Duodenal mucosa (tissue), 2 donors: Measurements from ENCODE around the gene CDH19.

Source experiments
- H3K27ac ChIP-seq: one replicate; pipeline ENCODE4 v1.7.0; 2013; ENCODE audit warnings: low read depth, low read length
- H3K27me3 ChIP-seq, 2 donors: one replicate each; pipeline ENCODE4 v1.7.0; 2013; ENCODE audit warnings: low read length in 2 of 2, control low read depth in 1 of 2; ENCODE audit not compliant: insufficient read depth in 2 of 2, control insufficient read depth in 1 of 2
- H3K36me3 ChIP-seq, 2 donors: one replicate each; pipeline ENCODE4 v1.7.0; 2013; ENCODE audit warnings: low read length in 2 of 2, control low read depth in 1 of 2; ENCODE audit not compliant: insufficient read depth in 2 of 2, control insufficient read depth in 1 of 2
- H3K4me1 ChIP-seq, 2 donors: one replicate each; pipeline ENCODE4 v1.7.0; 2013; ENCODE audit warnings: low read length in 2 of 2, control low read depth in 1 of 2; ENCODE audit not compliant: insufficient read depth in 2 of 2, control insufficient read depth in 1 of 2
- H3K4me3 ChIP-seq, 2 donors: one replicate each; pipeline ENCODE4 v1.7.0; 2013; ENCODE audit warnings: low read length in 2 of 2, low read depth in 1 of 2
- H3K9ac ChIP-seq, 2 donors: one replicate each; pipeline ENCODE4 v1.7.0; 2013; ENCODE audit warnings: low read length in 2 of 2, low read depth in 1 of 2
- H3K9me3 ChIP-seq, 2 donors: one replicate each; pipeline ENCODE4 v1.7.0; 2013; ENCODE audit warnings: low read length in 2 of 2, control low read depth in 1 of 2; ENCODE audit not compliant: control insufficient read depth in 1 of 2

The CDH19 gene

DNA sequence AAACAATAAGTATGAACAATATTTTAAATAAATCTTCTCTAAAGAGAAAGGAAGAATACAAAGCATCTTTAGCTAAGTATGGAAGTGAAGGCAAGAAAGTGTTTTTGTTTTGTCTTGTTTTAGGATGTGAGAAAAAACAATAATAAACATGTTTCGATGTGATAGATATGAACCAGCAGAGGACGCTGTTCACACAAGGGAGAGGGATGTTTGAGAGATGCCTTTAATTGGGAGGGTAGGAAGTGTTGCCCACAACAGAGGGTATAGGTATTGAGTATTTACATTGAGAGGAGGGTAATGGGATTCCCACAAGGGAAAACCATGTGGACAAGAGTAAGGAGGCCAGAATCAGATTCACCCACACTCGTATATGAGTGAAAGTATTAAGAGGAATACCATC, 55.1 kb downstream of the CDH19 start:
- Histone ChIP-seq H3K4me3 (no peak overlapping the region), H3K9me3 (no peaks in the 10 kb centered on the region), H3K36me3 (no peaks in the 10 kb centered on the region), H3K4me1 (no peaks in the 10 kb centered on the region), H3K27me3 (no peaks in the 10 kb centered on the region), H3K9ac (no peak overlapping the region), H3K27ac (no peak overlapping the region)

DNA sequence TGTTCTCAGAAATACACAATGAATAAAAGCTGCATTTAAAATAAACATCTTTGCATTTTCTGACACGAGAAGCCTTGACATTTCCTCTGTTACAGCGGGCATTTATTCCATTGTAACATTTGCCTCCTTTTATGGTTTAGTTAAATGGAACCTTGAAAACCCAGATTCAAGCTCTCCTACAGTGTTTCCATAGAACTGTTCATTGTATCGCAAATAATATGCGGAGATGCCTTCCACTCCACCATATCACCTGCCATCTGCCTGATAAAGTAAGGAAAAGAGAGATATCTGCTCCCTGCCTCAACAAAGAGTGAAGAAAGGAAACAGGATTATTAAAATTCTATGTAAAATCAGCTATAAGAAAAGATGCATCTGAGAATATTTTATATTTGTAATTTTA, 69.8 kb downstream of the CDH19 start:
- Histone ChIP-seq H3K27me3 (no peaks in the 10 kb centered on the region), H3K27ac (no peak overlapping the region)

DNA sequence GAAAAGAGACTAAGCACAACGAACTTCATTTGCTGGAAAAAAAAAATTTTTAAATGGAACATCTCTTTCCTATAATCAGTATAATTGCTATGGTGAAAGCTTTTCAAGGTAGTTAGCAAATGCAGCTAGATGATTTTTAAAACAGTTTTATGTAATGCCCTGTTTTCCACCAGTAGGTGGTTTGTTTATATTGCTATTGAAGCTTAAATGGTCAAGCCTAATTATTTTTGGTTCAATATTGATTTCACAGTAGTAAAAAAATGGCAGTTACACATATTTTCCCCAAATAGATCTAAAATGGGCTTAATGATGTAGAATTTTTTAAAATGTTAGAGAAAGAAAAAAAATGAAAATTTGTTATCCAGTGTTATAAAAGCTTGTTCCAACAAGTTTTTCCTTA, 70.2 kb downstream of the CDH19 start:
- no peaks in the 10 kb centered on the region for H3K36me3 ChIP-seq
- H3K4me3 ChIP-seq = no peak overlapping the region
- no peaks in the 10 kb centered on the region for H3K4me1 ChIP-seq
- no peaks in the 10 kb centered on the region for H3K9me3 ChIP-seq
- H3K9ac ChIP-seq = no peak overlapping the region
- no peaks in the 10 kb centered on the region for H3K27me3 ChIP-seq
- H3K27ac ChIP-seq = no peak overlapping the region

More for the DNA sequence above, 69.8 kb downstream of the CDH19 start:
- no peaks in the 10 kb centered on the region for H3K36me3 ChIP-seq
- H3K9me3 ChIP-seq = no peaks in the 10 kb centered on the region
- H3K4me1 ChIP-seq = no peaks in the 10 kb centered on the region
- no peak overlapping the region for H3K9ac ChIP-seq
- H3K4me3 ChIP-seq = no peak overlapping the region

DNA sequence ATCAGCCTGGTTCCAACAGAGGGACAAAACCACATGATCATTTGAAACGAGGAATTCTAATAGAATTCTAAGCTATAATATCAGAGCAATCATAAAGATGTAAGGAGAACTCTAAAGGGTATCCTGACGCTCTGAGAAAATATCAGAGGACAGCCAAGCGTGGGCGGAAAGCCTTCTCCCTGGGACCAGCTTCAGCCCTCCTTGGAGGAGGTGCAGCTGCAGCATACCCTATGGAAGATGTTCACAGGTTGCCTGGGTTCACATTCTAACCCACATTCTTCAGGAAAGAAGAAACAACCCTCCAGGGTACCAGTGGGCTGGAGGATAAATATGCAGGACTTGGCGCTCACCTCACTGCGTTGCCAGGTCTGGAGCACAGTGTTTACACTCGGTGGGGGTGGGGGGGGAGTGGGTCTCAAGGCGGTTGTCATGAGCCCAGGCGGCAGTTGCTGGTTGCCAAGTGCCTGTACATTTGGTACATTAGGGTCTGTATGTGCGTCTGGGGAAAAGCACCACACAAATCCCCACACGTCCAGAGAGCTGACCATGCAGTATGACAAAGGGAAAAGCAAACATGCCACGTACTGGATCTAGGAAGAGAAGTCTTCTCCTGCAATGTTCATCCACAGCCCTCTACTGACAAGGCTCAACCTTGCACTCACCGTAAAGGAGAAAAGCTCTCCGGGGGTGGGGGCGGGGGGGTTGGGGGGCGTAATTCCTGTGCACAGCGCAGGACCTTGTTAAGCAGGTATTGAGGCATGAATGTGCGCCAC, 80.5 kb downstream of the CDH19 start:
- H3K36me3 ChIP-seq = no peaks in the 10 kb centered on the region
- H3K27me3 ChIP-seq = no peaks in the 10 kb centered on the region
- no peaks in the 10 kb centered on the region for H3K9me3 ChIP-seq
- H3K4me1 ChIP-seq = no peaks in the 10 kb centered on the region
- H3K27ac ChIP-seq = no peak overlapping the region
- H3K4me3 ChIP-seq = no peak overlapping the region
- H3K9ac ChIP-seq = no peak overlapping the region

DNA sequence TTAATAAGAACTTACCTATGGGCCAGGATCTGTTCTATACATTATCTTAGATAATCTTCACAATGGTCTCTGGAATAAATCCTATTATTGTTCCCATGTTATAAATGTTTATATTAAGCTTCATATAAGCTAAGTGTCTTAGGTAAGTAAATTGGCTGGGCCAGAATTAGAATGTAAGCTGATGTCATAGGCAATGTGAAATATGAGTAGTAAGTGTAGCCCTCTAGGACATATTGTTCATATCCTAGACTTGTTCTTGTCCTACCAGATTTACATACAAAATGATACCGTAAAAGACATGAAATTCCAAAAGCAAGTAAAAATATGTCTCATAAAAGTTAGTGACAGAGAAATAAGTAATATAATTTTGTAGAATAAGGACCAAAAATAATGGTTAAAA, 89.9 kb downstream of the CDH19 start:
- H3K36me3 ChIP-seq = no peaks in the 10 kb centered on the region
- no peak overlapping the region for H3K4me3 ChIP-seq
- no peaks in the 10 kb centered on the region for H3K4me1 ChIP-seq
- H3K27me3 ChIP-seq = no peaks in the 10 kb centered on the region
- H3K27ac ChIP-seq = no peak overlapping the region
- no peaks in the 10 kb centered on the region for H3K9me3 ChIP-seq
- H3K9ac ChIP-seq = no peak overlapping the region

DNA sequence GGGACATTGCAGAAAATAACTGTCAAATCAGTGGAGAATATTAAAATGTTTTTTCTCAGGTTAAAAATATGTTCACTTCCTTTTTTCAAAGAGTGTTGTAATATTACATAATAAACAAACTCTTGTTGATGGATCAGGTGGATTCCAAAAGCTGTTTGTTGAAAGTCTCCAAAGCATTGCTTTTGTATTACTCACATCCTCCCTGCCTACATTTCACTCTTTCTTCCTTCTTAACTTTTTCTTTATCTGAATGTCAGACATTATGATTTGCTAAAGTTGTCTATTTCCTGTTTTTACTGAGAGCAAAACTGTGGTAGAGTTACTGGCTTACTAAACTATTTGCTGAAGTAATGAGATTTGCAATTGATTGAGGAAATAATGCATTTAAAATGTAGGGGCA, 92.1 kb downstream of the CDH19 start:
- Histone ChIP-seq H3K4me1 (no peaks in the 10 kb centered on the region), H3K4me3 (no peak overlapping the region), H3K27me3 (no peaks in the 10 kb centered on the region), H3K9ac (no peak overlapping the region), H3K27ac (no peak overlapping the region), H3K36me3 (no peaks in the 10 kb centered on the region), H3K9me3 (no peaks in the 10 kb centered on the region)

DNA sequence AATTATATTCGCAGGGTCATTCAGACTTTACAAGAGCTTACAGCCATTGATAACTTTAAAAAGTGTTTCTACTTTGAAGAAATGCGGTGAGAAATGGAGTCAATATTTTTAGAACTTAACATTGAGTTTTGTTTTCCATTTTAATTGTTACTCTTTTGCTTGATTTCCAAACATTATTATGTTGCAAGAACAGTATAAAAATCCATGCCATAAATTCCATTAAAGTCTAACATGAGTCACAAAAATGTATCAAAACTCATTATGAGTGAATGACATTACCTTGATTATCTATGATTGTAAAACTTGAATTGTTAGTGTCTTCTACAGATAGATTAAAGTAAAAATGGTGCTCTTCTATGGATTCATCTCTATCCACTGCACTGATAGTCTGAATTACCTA, 92.6 kb downstream of the CDH19 start:
- H3K9ac ChIP-seq = no peak overlapping the region
- no peaks in the 10 kb centered on the region for H3K9me3 ChIP-seq
- H3K36me3 ChIP-seq = no peaks in the 10 kb centered on the region
- no peak overlapping the region for H3K27ac ChIP-seq
- H3K4me3 ChIP-seq = no peak overlapping the region
- H3K27me3 ChIP-seq = no peaks in the 10 kb centered on the region
- H3K4me1 ChIP-seq = no peaks in the 10 kb centered on the region

DNA sequence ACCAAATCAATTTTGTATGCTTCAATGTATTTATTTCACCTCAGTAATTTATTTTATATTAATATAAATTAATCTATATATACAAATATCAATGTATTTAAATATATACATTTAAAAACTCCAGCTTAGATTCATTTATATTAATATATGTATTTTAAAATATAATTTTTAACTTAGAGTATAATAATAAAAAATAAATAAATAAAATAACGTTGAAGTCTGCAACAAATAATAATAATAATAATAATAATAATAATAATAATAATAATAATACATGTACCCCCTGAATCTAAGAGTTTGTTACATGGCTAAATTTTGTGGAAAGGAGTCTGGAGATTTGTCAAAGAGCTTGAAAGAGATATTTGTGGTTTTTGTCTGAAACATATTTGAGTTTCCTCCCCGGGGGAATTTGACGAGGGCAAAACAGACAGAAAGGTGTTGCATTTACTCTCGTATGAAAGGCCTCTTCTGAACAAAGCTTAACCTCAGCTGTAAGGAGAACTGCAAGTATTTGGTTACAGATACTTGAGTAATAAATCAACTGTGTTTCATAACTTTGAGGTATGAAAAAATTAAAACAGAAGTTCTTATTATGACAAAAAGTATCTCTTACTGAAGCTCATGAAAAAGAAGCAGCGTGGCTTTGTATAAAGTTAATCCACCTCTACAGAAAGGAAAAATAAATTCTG, 93.4 kb downstream of the CDH19 start:
- H3K27ac ChIP-seq = no peak overlapping the region
- no peaks in the 10 kb centered on the region for H3K4me1 ChIP-seq
- H3K27me3 ChIP-seq = no peaks in the 10 kb centered on the region
- H3K36me3 ChIP-seq = no peaks in the 10 kb centered on the region
- H3K9ac ChIP-seq = no peak overlapping the region
- no peak overlapping the region for H3K4me3 ChIP-seq
- H3K9me3 ChIP-seq = no peaks in the 10 kb centered on the region

DNA sequence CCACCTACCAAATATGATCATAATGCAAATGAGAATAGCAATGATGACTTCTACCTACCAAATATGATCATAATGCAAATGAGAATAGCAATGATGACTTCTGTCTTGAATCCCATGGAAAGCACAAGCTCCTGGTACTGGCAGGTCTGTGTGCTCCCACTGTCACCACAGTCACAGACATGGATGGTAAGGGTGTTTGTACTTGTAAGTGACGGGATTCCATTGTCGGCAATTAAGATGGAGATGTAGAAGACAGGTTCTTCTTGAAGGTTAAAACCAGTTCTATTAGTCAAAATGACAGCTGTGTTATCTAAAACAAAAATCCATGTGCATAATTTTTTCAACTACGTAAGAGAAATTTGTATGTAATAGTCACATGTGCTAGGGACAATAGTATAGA, 95.0 kb downstream of the CDH19 start:
- Histone ChIP-seq H3K36me3 (no peaks in the 10 kb centered on the region), H3K9ac (no peak overlapping the region), H3K4me3 (no peak overlapping the region), H3K27ac (no peak overlapping the region), H3K27me3 (no peaks in the 10 kb centered on the region), H3K4me1 (no peaks in the 10 kb centered on the region), H3K9me3 (no peaks in the 10 kb centered on the region)

DNA sequence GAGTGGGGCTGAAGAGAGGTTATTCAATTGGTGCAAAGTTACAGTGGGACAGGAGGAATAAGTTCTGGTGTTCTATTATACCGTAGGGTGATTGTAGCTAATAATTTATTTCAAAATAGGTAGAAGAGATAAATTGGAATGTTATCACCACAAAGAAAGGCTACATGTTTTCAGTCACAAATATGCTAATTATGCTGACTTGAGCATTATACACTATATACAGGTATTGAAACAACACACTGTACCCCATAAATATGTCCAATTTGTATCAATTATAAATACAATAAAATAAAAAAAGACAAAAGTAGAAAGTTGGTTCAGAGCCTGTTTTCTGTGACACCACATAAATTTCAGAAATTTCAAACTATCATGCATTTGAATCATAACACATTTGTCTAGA, 97.7 kb downstream of the CDH19 start:
- no peaks in the 10 kb centered on the region for H3K9me3 ChIP-seq
- no peaks in the 10 kb centered on the region for H3K4me1 ChIP-seq
- no peak overlapping the region for H3K9ac ChIP-seq
- H3K36me3 ChIP-seq = no peaks in the 10 kb centered on the region
- no peak overlapping the region for H3K4me3 ChIP-seq
- H3K27ac ChIP-seq = no peak overlapping the region
- no peaks in the 10 kb centered on the region for H3K27me3 ChIP-seq
